ENCODE measurements around the gene SLC6A6. TPM values are rescaled to one million over a fixed set of nuclear protein-coding genes. Genes with fewer than 3 reads are reported as not detected.

Gene SLC6A6
- total and polyA plus RNA-seq, 2 experiments from 2014 or later = 27.5 to 150 TPM

DNA sequence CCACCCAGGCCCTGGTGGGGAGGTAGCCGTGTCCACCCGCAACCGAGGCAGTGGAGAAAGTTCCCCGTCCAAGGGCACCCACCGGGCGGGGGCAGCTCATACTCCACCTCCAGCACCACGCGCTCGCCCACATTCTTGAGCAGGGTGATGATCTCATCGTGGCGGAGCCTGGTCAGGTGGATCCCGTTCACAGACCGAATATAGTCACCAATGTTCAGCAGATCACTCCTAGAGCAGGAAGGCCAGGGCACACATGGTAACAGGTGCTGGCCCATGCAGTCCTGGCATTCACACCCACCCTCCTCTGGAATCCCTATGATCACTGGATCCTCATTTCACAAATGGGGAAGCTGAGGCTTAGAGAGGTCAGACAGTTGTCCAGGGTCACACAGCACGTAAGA lies 121.9 kb downstream of the SLC6A6 start (continued):
- TF ChIP-seq, protein P1, sequence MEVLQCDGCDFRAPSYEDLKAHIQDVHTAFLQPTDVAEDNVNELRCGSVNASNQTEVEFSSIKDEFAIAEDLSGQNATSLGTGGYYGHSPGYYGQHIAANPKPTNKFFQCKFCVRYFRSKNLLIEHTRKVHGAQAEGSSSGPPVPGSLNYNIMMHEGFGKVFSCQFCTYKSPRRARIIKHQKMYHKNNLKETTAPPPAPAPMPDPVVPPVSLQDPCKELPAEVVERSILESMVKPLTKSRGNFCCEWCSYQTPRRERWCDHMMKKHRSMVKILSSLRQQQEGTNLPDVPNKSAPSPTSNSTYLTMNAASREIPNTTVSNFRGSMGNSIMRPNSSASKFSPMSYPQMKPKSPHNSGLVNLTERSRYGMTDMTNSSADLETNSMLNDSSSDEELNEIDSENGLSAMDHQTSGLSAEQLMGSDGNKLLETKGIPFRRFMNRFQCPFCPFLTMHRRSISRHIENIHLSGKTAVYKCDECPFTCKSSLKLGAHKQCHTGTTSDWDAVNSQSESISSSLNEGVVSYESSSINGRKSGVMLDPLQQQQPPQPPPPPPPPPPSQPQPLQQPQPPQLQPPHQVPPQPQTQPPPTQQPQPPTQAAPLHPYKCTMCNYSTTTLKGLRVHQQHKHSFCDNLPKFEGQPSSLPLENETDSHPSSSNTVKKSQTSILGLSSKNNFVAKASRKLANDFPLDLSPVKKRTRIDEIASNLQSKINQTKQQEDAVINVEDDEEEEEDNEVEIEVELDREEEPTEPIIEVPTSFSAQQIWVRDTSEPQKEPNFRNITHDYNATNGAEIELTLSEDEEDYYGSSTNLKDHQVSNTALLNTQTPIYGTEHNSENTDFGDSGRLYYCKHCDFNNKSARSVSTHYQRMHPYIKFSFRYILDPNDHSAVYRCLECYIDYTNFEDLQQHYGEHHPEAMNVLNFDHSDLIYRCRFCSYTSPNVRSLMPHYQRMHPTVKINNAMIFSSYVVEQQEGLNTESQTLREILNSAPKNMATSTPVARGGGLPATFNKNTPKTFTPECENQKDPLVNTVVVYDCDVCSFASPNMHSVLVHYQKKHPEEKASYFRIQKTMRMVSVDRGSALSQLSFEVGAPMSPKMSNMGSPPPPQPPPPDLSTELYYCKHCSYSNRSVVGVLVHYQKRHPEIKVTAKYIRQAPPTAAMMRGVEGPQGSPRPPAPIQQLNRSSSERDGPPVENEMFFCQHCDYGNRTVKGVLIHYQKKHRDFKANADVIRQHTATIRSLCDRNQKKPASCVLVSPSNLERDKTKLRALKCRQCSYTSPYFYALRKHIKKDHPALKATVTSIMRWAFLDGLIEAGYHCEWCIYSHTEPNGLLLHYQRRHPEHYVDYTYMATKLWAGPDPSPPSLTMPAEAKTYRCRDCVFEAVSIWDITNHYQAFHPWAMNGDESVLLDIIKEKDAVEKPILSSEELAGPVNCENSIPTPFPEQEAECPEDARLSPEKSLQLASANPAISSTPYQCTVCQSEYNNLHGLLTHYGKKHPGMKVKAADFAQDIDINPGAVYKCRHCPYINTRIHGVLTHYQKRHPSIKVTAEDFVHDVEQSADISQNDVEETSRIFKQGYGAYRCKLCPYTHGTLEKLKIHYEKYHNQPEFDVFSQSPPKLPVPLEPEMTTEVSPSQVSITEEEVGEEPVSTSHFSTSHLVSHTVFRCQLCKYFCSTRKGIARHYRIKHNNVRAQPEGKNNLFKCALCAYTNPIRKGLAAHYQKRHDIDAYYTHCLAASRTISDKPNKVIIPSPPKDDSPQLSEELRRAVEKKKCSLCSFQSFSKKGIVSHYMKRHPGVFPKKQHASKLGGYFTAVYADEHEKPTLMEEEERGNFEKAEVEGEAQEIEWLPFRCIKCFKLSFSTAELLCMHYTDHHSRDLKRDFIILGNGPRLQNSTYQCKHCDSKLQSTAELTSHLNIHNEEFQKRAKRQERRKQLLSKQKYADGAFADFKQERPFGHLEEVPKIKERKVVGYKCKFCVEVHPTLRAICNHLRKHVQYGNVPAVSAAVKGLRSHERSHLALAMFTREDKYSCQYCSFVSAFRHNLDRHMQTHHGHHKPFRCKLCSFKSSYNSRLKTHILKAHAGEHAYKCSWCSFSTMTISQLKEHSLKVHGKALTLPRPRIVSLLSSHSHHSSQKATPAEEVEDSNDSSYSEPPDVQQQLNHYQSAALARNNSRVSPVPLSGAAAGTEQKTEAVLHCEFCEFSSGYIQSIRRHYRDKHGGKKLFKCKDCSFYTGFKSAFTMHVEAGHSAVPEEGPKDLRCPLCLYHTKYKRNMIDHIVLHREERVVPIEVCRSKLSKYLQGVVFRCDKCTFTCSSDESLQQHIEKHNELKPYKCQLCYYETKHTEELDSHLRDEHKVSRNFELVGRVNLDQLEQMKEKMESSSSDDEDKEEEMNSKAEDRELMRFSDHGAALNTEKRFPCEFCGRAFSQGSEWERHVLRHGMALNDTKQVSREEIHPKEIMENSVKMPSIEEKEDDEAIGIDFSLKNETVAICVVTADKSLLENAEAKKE (CRISPR knock-in tag; IDR thresholded peaks at IDR 0.05) = no peak

DNA sequence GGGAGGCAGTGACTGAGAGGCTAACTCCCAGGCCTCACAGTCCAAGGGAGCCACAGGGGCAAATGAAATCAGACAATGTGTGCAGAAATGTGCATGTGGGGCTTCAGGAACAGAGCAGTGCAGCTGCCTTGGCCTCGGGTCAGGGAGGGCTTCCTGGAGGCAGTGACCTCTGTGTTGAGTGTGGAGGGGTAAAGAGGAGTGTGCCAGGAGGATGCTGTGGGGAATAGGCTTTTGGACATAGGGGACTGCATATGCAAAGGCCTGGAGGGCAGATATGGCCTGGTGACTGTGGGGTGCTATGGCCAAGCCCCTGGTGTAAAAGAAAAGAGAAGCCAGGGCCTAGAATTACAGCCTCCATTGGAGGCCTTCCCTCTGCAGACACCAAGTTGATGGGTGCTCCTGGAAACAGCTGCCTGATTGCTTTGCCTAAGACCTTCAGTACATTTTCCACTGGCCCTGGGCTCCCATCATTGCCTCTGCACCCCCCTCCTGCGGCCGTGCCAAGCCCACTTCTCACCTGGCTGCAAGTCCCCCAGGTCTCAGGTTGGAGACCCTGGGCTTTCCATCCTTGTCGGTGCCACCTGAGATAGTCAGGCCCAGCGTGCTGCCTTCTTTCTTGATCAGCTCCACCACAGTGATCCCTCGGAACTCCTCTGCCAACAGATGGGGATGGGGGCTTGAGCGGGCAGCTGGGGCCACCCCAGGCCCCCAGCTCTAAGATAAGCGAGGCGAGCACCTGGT lies 122.7 kb downstream of the SLC6A6 start:
- Mint-ChIP-seq H3K4me1 (peaks cover 15% of the 10 kb centered on the region), H3K27me3 (ENCODE audit: insufficient read depth, low read depth, poor library complexity) (peaks cover 9% of the 10 kb centered on the region), H3K4me3 (no peak overlapping the region), H3K9me3 (peaks cover 2% of the 10 kb centered on the region; the same call in 1 of the 3 replicates), H3K36me3 (ENCODE audit: low read depth) (no peaks in the 10 kb centered on the region), H3K27ac (no peak overlapping the region)
- DNase-seq (ENCODE audit: low spot score) = no peak
- Histone ChIP-seq H3K27ac (ENCODE audit: low read depth) (no peak overlapping the region), H3K9me2 (ENCODE audit: insufficient read depth) (no peaks in the 10 kb centered on the region), H3K4me2 (no peak overlapping the region), H3K4me3 (no peak overlapping the region), H4K20me1 (replicated peaks; ENCODE audit: insufficient read depth) (no peaks in the 10 kb centered on the region), H3K27me3 (ENCODE audit: insufficient read depth) (no peaks in the 10 kb centered on the region), H3F3A (replicated peaks; ENCODE audit: low read depth) (no peaks in the 10 kb centered on the region), H3K79me2 (replicated peaks; ENCODE audit: insufficient read depth) (no peaks in the 10 kb centered on the region), H2AFZ (no peak overlapping the region), H3K4me1 (ENCODE audit: insufficient read depth) (peaks cover 17% of the 10 kb centered on the region), H3K36me3 (ENCODE audit: insufficient read depth) (no peaks in the 10 kb centered on the region)
- ATAC-seq = no peak
- TF ChIP-seq JUNB (IDR thresholded peaks at IDR 0.05; ENCODE audit: unreplicated experiment) (no peak), CREB1 (CRISPR knock-in tag; IDR thresholded peaks at IDR 0.05; ENCODE audit: low read depth) (no peak), EZH2phosphoT487 (IDR thresholded peaks at IDR 0.05; ENCODE audit: unreplicated experiment) (no peak)
- TF ChIP-seq, protein P1 (CRISPR knock-in tag; IDR thresholded peaks at IDR 0.05) = no peak

All from GM23338 (cell line).